H1 (cell line): ENCODE data around the gene DCXR. TPM values are rescaled to one million over a fixed set of nuclear protein-coding genes. Genes with fewer than 3 reads are reported as not detected.

ENCODE experiments used
- ASH2L ChIP-seq: fragments of 200-600, 300-600 bp; sonication (generic); IDR thresholded peaks from one replicate; pipeline ENCODE4 v1.7.1; 2017; ENCODE audit warnings: low read length
- CHD1 ChIP-seq: IDR thresholded peaks from 2 replicates; pipeline ENCODE4 v1.6.1; 2012; ENCODE audit warnings: low read depth, low read length, improper control_type of control experiment
- GTF2F1 ChIP-seq: IDR thresholded peaks from 2 replicates; pipeline ENCODE4 v1.6.1; 2012; ENCODE audit warnings: low read depth, low read length, improper control_type of control experiment, borderline replicate concordance
- RAD21 ChIP-seq, 2 experiments: IDR thresholded peaks in 1 of 2; conservative IDR thresholded peaks in 1 of 2; 2 replicates each; pipeline ENCODE4 v1.6.1; 2011; ENCODE audit warnings: low read depth in 2 of 2, low read length in 2 of 2, improper control_type of control experiment in 1 of 2, inconsistent platforms in 1 of 2, mild to moderate bottlenecking in 1 of 2, moderate library complexity in 1 of 2
- SP2 ChIP-seq: IDR thresholded peaks from 2 replicates; pipeline ENCODE4 v1.6.1; 2012; ENCODE audit warnings: mild to moderate bottlenecking, low read length, inconsistent platforms
- SRF ChIP-seq: IDR thresholded peaks from 2 replicates; pipeline ENCODE4 v1.6.1; 2011; ENCODE audit warnings: mild to moderate bottlenecking, low read depth, low read length, moderate library complexity
- polyA plus RNA-seq, 7 experiments: library from polyadenylated mRNA; depleted of rRNA in 3 of 7; stranded (reverse) in 5 of 7; unstranded in 2 of 7; fragments of >200 nt in 5 of 7; fragments of 200-250 nt in 2 of 7; gene quantifications; 1 replicate in 5 of 7; 2 replicates in 1 of 7; 4 replicates in 1 of 7; pipeline versions ENCODE4 v1.2.1 to v1.2.3, GENCODE V29; 2011 to 2013; ENCODE audit warnings: missing spikeins in 2 of 7, mixed read lengths in 2 of 7
- total RNA-seq: library from RNA; stranded (reverse); fragmentation: NEBNext Ultra II Directional; extraction: Animal tissue kit (Norgen Biotek cat#: 25700); gene quantifications from 2 replicates; pipeline ENCODE4 v1.2.1, GENCODE V29; 2021
- TF ChIP-seq, protein P1 (sequence below): IDR thresholded peaks from 2 replicates; pipeline ENCODE4 v1.6.1; 2011; ENCODE audit warnings: low read length, improper control_type of control experiment

Gene DCXR
- total and polyA plus RNA-seq, 2 of the 8 experiments (the other 6 are each of a cell fraction or from before 2014, with no cell fraction given) = 96.3 to 212 TPM

DNA sequence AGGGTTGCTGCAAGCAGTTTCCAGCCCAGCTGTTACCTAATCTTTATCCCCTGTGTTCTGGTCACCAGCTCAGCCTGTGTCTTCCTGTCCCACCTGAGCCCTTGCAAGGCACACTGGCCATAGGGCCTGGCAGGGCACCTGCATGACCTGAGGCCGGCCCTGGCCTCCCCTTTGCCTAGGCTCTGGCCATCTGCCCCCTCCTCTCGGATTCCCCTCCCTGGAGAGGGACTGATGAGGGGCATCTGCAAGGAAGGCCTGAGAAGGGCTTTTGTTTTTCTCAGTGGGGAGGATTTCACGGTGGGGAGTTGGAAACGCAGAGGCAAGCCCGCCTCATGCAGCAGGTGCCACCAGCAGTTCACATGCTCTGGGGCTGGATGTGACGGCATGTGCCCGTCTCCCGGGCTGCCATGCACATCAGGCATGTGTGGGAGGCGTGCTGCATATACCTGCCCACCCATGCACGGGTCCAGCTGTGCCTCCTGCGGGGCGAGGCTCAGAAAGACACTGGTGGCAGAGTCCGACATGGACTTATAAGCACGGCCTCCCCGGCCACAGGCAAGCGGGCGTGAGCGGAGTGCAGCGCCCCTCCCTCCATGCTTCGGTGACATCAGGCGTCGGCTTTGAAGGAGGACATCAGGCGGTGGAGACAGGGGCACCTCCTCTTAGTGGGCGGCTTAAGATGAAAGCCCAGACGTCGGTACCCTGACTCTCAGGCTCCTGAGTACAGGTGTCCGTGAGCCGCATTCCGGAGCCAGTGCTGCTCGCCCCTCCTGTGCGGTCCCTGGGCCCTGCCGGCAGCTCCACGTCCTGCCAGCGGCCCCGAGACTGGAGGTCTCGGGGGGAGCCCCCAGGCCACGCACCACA, 43.5 kb downstream of the DCXR start (continued):
- TF ChIP-seq GTF2F1 (no peak), CHD1 (no peak), SRF (no peak), RAD21 (IDR thresholded peaks at IDR 0.05 in 1 of 2, conservative IDR thresholded peaks at IDR 0.05 in 1 of 2; ENCODE audit: low read depth in 2 of 2, low read length in 2 of 2) (no peak), ASH2L (no peak), SP2 (no peak)
- TF ChIP-seq, protein P1, sequence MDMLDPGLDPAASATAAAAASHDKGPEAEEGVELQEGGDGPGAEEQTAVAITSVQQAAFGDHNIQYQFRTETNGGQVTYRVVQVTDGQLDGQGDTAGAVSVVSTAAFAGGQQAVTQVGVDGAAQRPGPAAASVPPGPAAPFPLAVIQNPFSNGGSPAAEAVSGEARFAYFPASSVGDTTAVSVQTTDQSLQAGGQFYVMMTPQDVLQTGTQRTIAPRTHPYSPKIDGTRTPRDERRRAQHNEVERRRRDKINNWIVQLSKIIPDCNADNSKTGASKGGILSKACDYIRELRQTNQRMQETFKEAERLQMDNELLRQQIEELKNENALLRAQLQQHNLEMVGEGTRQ = no peak
